Activated CD4-positive, alpha-beta T cell treated with anti-CD3 and anti-CD28 coated beads, Interleukin-2, amount 10 ng/mL, durations not matched to agents 7 days and 5 days (primary cell): ENCODE results near the gene MYLK2. TPM values are rescaled to one million over a fixed set of nuclear protein-coding genes. Genes with fewer than 3 reads are reported as not detected.
"Not testable (repeated sequence)": the region's sequence is repeated elsewhere in the genome, so short reads cannot be mapped to it uniquely, and the experiment has no call there.

Source experiments
- CTCF ChIA-PET: fragments of 350-600 bp; sonication (Branson Sonifier 250); formaldehyde crosslinking; loops from one replicate; lab custom pipeline; 2021; ENCODE audit warnings: antibody characterized with exemption; lab: Charles Lee
- POLR2A ChIA-PET: fragments of 350-600 bp; sonication (Branson Sonifier 250); formaldehyde crosslinking; loops from one replicate; lab custom pipeline; 2021; ENCODE audit warnings: antibody characterized with exemption; lab: Charles Lee
- DNase-seq: peaks from one replicate; pipeline ENCODE4 v3.0.0-alpha.2; 2020
- H3K27ac Mint-ChIP-seq: one replicate; pipeline ENCODE4 v1.8.0; 2021; ENCODE audit warnings: mild to moderate bottlenecking, moderate library complexity, mixed read lengths
- H3K27me3 Mint-ChIP-seq: one replicate; pipeline ENCODE4 v1.8.0; 2021; ENCODE audit warnings: mixed read lengths
- H3K36me3 Mint-ChIP-seq: one replicate; pipeline ENCODE4 v1.8.0; 2021; ENCODE audit warnings: low read depth, mixed read lengths
- H3K4me1 Mint-ChIP-seq: one replicate; pipeline ENCODE4 v1.8.0; 2021; ENCODE audit warnings: mixed read lengths
- H3K4me3 Mint-ChIP-seq: one replicate; pipeline ENCODE4 v1.8.0; 2021; ENCODE audit warnings: mild to moderate bottlenecking, moderate library complexity, mixed read lengths
- H3K9me3 Mint-ChIP-seq: one replicate; pipeline ENCODE4 v1.8.0; 2021; ENCODE audit warnings: mixed read lengths
- total RNA-seq, 2 experiments: library from RNA; stranded (reverse); gene quantifications; one replicate each; pipeline ENCODE4 v1.2.3, GENCODE V29; 2021

The MYLK2 gene
- total RNA-seq, 2 experiments from 2014 or later, result 0.52 to 0.87 TPM

- H3K4me1 Mint-ChIP-seq, result no peaks in the 10 kb centered on the region
- no peak overlapping the region for H3K4me3 Mint-ChIP-seq
- H3K27me3 Mint-ChIP-seq, result no peaks in the 10 kb centered on the region
- POLR2A ChIA-PET, result no interaction called here
- DNase-seq, result no peak
- CTCF ChIA-PET, result interaction anchor here (1.0 to 2.3 kb wide), 2 partner anchors 34 to 184 kb away, joined by 3 to 6 read pairs; no protein-coding TSS in a partner anchor
- H3K9me3 Mint-ChIP-seq, result no peaks in the 10 kb centered on the region
- H3K36me3 Mint-ChIP-seq, result no peaks in the 10 kb centered on the region
- no peak overlapping the region for H3K27ac Mint-ChIP-seq
These were observed 714 bp upstream of the MYLK2 start for GRCh38 chr20:31818376-31818908.

- no peak for DNase-seq
- Mint-ChIP-seq H3K4me3 (no peak overlapping the region), H3K27ac (no peak overlapping the region), H3K9me3 (no peaks in the 10 kb centered on the region), H3K27me3 (no peaks in the 10 kb centered on the region), H3K4me1 (peaks cover 2% of the 10 kb centered on the region), H3K36me3 (no peaks in the 10 kb centered on the region)
- ChIA-PET CTCF (interaction anchor here (0.6 to 1.8 kb wide), 3 partner anchors 12 to 1878 kb away, joined by 3 to 5 read pairs (median 3); no protein-coding TSS in a partner anchor), POLR2A (no interaction called here)
These were observed 1.1 kb downstream of the MYLK2 start for GRCh38 chr20:31820228-31820627.

- Mint-ChIP-seq H3K27ac (no peak overlapping the region), H3K9me3 (no peaks in the 10 kb centered on the region), H3K36me3 (no peaks in the 10 kb centered on the region), H3K27me3 (no peaks in the 10 kb centered on the region), H3K4me1 (peaks cover 2% of the 10 kb centered on the region), H3K4me3 (no peak overlapping the region)
- ChIA-PET POLR2A (no interaction called here), CTCF (interaction anchor here (1.0 to 3.5 kb wide), 2 partner anchors 16 to 25 kb away, joined by 4 to 18 read pairs; no protein-coding TSS in a partner anchor)
- no peak for DNase-seq
These were observed 2.3 kb downstream of the MYLK2 start for GRCh38 chr20:31821427-31821826.

DNA sequence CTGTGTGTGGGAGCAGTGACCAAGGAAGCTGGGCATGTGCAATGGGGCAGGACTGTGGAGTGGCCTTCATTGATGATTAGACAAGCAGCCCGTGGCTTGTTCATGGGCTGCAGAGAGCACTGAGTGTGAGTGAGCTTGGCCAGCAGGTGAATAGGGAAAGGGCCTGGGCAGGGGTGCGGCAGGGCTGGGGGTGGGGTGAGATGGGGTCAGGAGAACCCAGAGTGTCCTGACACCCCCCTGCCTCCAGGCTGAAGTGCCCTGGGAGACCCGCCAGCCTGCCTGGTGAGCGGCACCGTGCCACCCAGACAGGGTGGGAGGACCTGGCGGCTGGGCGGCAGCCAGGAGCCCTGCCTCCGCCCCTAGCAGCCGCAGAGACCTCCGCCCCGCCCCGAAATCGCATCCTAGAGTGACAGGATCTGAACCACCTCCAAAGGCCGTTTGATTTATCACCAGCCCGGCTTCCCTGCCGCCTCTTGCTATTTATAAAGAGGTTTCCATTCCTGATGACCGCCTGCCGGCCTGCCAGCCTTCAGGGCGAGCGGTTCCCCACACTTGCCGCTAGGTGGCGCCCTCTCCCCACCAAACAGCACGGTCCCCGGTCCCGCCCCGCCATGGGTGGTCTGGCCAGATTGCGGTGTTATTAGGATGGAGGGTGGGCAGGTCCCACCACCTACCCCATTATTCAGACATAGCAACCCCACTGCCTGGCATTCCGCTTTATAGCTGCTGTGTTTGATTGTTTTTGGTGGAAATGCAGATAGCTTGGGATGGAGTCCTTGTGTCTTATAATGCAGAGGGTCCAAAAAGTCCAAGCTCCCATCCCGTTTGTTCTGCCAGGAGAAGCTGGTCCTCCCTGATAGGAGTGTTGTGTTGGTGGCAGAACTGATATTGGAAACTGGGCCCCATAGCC, 3.5 kb downstream of the MYLK2 start:
- Mint-ChIP-seq H3K27ac (no peak overlapping the region), H3K36me3 (no peaks in the 10 kb centered on the region), H3K9me3 (no peaks in the 10 kb centered on the region), H3K4me1 (peaks cover 2% of the 10 kb centered on the region), H3K4me3 (no peak overlapping the region), H3K27me3 (no peaks in the 10 kb centered on the region)
- CTCF ChIA-PET, result interaction anchor here (0.6 to 3.5 kb wide), 13 partner anchors 15 to 702 kb away, joined by 3 to 18 read pairs (median 4); partner anchors contain the start of gene PDRG1
- DNase-seq, result peak; percentile 75
- POLR2A ChIA-PET, result no interaction called here

GRCh38 chr20:31823360-31824124, 4.4 kb downstream of the MYLK2 start:
- Mint-ChIP-seq H3K27me3 (no peaks in the 10 kb centered on the region), H3K27ac (no peak overlapping the region), H3K36me3 (no peaks in the 10 kb centered on the region), H3K9me3 (no peaks in the 10 kb centered on the region), H3K4me3 (no peak overlapping the region), H3K4me1 (peaks cover 2% of the 10 kb centered on the region)
- ChIA-PET POLR2A (no interaction called here), CTCF (interaction anchor here (0.6 to 3.5 kb wide), 14 partner anchors 14 to 702 kb away, joined by 3 to 18 read pairs (median 4); partner anchors contain the start of gene PDRG1)
- DNase-seq, result no peak

- no peaks in the 10 kb centered on the region for H3K36me3 Mint-ChIP-seq
- POLR2A ChIA-PET, result no interaction called here
- no peak for DNase-seq
- H3K4me3 Mint-ChIP-seq, result no peak overlapping the region
- H3K4me1 Mint-ChIP-seq, result peaks cover 2% of the 10 kb centered on the region
- H3K27me3 Mint-ChIP-seq, result no peaks in the 10 kb centered on the region
- H3K9me3 Mint-ChIP-seq, result no peaks in the 10 kb centered on the region
- no peak overlapping the region for H3K27ac Mint-ChIP-seq
- CTCF ChIA-PET, result interaction anchor here (0.8 to 3.5 kb wide), 4 partner anchors 8 to 268 kb away, joined by 3 to 18 read pairs (median 6); no protein-coding TSS in a partner anchor
These were observed 4.9 kb downstream of the MYLK2 start for GRCh38 chr20:31824125-31824485.

GRCh38 chr20:31824554-31825313, 5.6 kb downstream of the MYLK2 start:
- Mint-ChIP-seq H3K9me3 (no peaks in the 10 kb centered on the region), H3K4me3 (no peak overlapping the region), H3K4me1 (peaks cover 2% of the 10 kb centered on the region), H3K27me3 (no peaks in the 10 kb centered on the region), H3K27ac (no peak overlapping the region), H3K36me3 (no peaks in the 10 kb centered on the region)
- ChIA-PET POLR2A (no interaction called here), CTCF (interaction anchor here (0.8 to 3.5 kb wide), 4 partner anchors 8 to 22 kb away, joined by 3 to 18 read pairs (median 4); no protein-coding TSS in a partner anchor)
- DNase-seq, result no peak

- Mint-ChIP-seq H3K27ac (no peak overlapping the region), H3K4me1 (peaks cover 2% of the 10 kb centered on the region), H3K4me3 (no peak overlapping the region), H3K27me3 (no peaks in the 10 kb centered on the region), H3K9me3 (no peaks in the 10 kb centered on the region), H3K36me3 (no peaks in the 10 kb centered on the region)
- ChIA-PET CTCF (interaction anchor here (1.5 to 2.3 kb wide), 2 partner anchors 8 to 11 kb away, joined by 3 to 8 read pairs; no protein-coding TSS in a partner anchor), POLR2A (no interaction called here)
- DNase-seq, result no peak
These were observed 6.9 kb downstream of the MYLK2 start for GRCh38 chr20:31826074-31826473.

- DNase-seq, result no peak
- Mint-ChIP-seq H3K27me3 (no peaks in the 10 kb centered on the region), H3K4me1 (peaks cover 2% of the 10 kb centered on the region), H3K36me3 (no peaks in the 10 kb centered on the region), H3K9me3 (no peaks in the 10 kb centered on the region), H3K27ac (no peak overlapping the region), H3K4me3 (no peak overlapping the region)
- CTCF ChIA-PET, result interaction anchor here (0.7 to 2.3 kb wide), 3 partner anchors 10 to 103 kb away, joined by 3 to 8 read pairs (median 3); no protein-coding TSS in a partner anchor
- POLR2A ChIA-PET, result no interaction called here
These were observed 7.9 kb downstream of the MYLK2 start for GRCh38 chr20:31827059-31827458.

DNA sequence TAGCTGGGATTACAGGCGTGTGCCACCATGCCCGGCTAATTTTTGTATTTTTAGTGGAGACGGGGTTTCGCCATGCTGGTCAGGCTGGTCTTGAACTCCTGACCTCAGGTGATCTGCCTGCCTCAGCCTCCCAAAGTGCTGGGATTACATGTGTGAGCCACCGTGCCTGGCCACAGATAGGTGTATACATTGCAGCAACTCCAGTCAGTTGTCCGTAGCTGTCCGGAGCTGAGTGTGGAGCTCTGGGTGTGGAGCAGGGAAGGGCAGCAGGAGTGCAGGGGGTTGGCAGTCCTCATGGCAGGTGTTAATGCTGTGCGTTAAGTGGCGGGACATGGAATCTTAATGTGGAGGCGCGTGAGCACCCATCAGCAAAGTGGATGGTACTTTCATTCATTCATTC, 8.9 kb downstream of the MYLK2 start:
- DNase-seq, H3K9me3 Mint-ChIP-seq, H3K4me1 Mint-ChIP-seq, POLR2A ChIA-PET, H3K27me3 Mint-ChIP-seq, H3K4me3 Mint-ChIP-seq, H3K27ac Mint-ChIP-seq, H3K36me3 Mint-ChIP-seq: not testable (repeated sequence)
- CTCF ChIA-PET, result interaction anchor here (1.6 to 2.3 kb wide), 2 partner anchors 9 to 20 kb away, joined by 3 to 8 read pairs; no protein-coding TSS in a partner anchor

- H3K9me3 Mint-ChIP-seq, result no peaks in the 10 kb centered on the region
- no peak for DNase-seq
- H3K4me1 Mint-ChIP-seq, result no peaks in the 10 kb centered on the region
- no peak overlapping the region for H3K4me3 Mint-ChIP-seq
- no peaks in the 10 kb centered on the region for H3K36me3 Mint-ChIP-seq
- ChIA-PET CTCF (interaction anchor here (0.7 to 1.4 kb wide), 3 partner anchors 15 to 262 kb away, joined by 3 to 4 read pairs (median 4); partner anchors contain the start of gene FOXS1), POLR2A (no interaction called here)
- H3K27me3 Mint-ChIP-seq, result no peaks in the 10 kb centered on the region
- no peak overlapping the region for H3K27ac Mint-ChIP-seq
These were observed 10.6 kb downstream of the MYLK2 start for GRCh38 chr20:31829731-31830130.
